GM18951 (cell line): ENCODE measurements around the gene RGR.

Experiments
- POLR2A ChIP-seq: IDR thresholded peaks from 4 replicates; pipeline ENCODE4 v1.6.1; 2011; ENCODE audit warnings: mild to moderate bottlenecking; ENCODE audit not compliant: insufficient read length, insufficient read depth; ENCODE audit errors: extremely low read depth
- in situ Hi-C: fragments of 300-500 bp; cut with MboI; formaldehyde crosslinking; loops from one replicate; pipeline ENCODE4 v1.12.0; 2022; ENCODE audit warnings: low sequenced_read_pairs, mixed read lengths, inconsistent platforms; ENCODE audit not compliant: unreplicated experiment

RGR gene

GRCh38 chr10:84296091-84296981 is 51.5 kb downstream of the RGR start:
- TF ChIP-seq POLR2A, result no peak
- in situ Hi-C loops, result no loop called here

GRCh38 chr10:84298057-84298456 is 53.2 kb downstream of the RGR start:
- in situ Hi-C loops, result no loop called here
- no peak for TF ChIP-seq POLR2A

- in situ Hi-C loops, result no loop called here
- no peak for TF ChIP-seq POLR2A
Measured at GRCh38 chr10:84302223-84302622, 57.4 kb downstream of the RGR start.

- in situ Hi-C loops, result no loop called here
- no peak for TF ChIP-seq POLR2A
Measured at GRCh38 chr10:84306751-84307384, 62.0 kb downstream of the RGR start.

DNA sequence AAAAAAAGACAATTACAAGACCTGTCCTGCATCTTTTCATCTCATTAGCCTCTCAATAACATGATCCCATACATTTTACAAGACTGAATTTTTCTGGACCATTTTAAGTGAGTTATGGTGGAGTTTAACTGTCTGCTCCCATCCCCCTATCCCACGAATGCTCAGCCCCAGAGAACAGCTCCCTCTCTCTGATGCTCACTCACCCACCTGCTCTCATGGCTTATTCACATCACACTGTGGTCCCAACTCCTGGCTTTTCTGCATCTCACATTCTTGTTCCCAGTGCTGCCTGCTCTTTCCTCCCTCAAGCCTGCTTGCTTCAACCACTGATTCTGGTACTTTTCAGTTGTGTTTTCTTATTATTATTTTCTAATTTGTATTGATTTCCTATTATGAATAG is 63.2 kb downstream of the RGR start:
- in situ Hi-C loops, result no loop called here

GRCh38 chr10:84308481-84309304 is 63.8 kb downstream of the RGR start:
- TF ChIP-seq POLR2A, result no peak
- in situ Hi-C loops, result no loop called here

More for the DNA sequence above, 63.2 kb downstream of the RGR start:
- TF ChIP-seq POLR2A, result no peak
